Activated naive CD4-positive, alpha-beta T cell treated with anti-CD3 and anti-CD28 coated beads, Interleukin-2, amount 50 U/mL, for 24 hours (primary cell): ENCODE measurements around the gene SFMBT2.
A peak's percentile ranks its signal among the peaks of the same experiment; 100 is the strongest.

Experiments used
- H3K27ac Mint-ChIP-seq: one replicate; pipeline ENCODE4 v1.8.0; 2021; ENCODE audit warnings: mild to moderate bottlenecking, mixed read lengths
- H3K27me3 Mint-ChIP-seq: one replicate; pipeline ENCODE4 v1.8.0; 2021; ENCODE audit warnings: mixed read lengths
- H3K36me3 Mint-ChIP-seq: one replicate; pipeline ENCODE4 v1.8.0; 2021; ENCODE audit warnings: mixed read lengths
- H3K4me1 Mint-ChIP-seq: one replicate; pipeline ENCODE4 v1.8.0; 2021; ENCODE audit warnings: mixed read lengths
- H3K4me3 Mint-ChIP-seq: one replicate; pipeline ENCODE4 v1.8.0; 2021; ENCODE audit warnings: mild to moderate bottlenecking, mixed read lengths
- H3K9me3 Mint-ChIP-seq: one replicate; pipeline ENCODE4 v1.8.0; 2021; ENCODE audit warnings: mixed read lengths

Gene SFMBT2

GRCh38 chr10:7296648-7297047, 114.2 kb downstream of the SFMBT2 start:
- peaks cover 14% of the 10 kb centered on the region for H3K36me3 Mint-ChIP-seq
- no peak overlapping the region for H3K27ac Mint-ChIP-seq
- H3K4me1 Mint-ChIP-seq: peaks cover 92% of the 10 kb centered on the region
- H3K4me3 Mint-ChIP-seq: no peak overlapping the region
- no peaks in the 10 kb centered on the region for H3K9me3 Mint-ChIP-seq
- H3K27me3 Mint-ChIP-seq: no peaks in the 10 kb centered on the region

- peaks cover 92% of the 10 kb centered on the region for H3K4me1 Mint-ChIP-seq
- no peaks in the 10 kb centered on the region for H3K9me3 Mint-ChIP-seq
- H3K27ac Mint-ChIP-seq: peak overlapping the region; percentile 26
- no peak overlapping the region for H3K4me3 Mint-ChIP-seq
- no peaks in the 10 kb centered on the region for H3K27me3 Mint-ChIP-seq
- H3K36me3 Mint-ChIP-seq: peaks cover 17% of the 10 kb centered on the region
Measured at GRCh38 chr10:7296076-7296475, 114.8 kb downstream of the SFMBT2 start.

GRCh38 chr10:7293378-7293920, 117.4 kb downstream of the SFMBT2 start:
- Mint-ChIP-seq H3K27me3 (no peaks in the 10 kb centered on the region), H3K9me3 (no peaks in the 10 kb centered on the region), H3K27ac (peak overlapping the region; percentile 36), H3K36me3 (peaks cover 10% of the 10 kb centered on the region), H3K4me3 (no peak overlapping the region), H3K4me1 (peaks cover 90% of the 10 kb centered on the region)

GRCh38 chr10:7291487-7292270, 119.2 kb downstream of the SFMBT2 start:
- Mint-ChIP-seq H3K27me3 (no peaks in the 10 kb centered on the region), H3K9me3 (no peaks in the 10 kb centered on the region), H3K4me3 (no peak overlapping the region), H3K36me3 (peaks cover 7% of the 10 kb centered on the region), H3K4me1 (peaks cover 82% of the 10 kb centered on the region), H3K27ac (peak overlapping the region; percentile 79)

- H3K9me3 Mint-ChIP-seq: no peaks in the 10 kb centered on the region
- peaks cover 65% of the 10 kb centered on the region for H3K4me1 Mint-ChIP-seq
- no peak overlapping the region for H3K4me3 Mint-ChIP-seq
- no peaks in the 10 kb centered on the region for H3K27me3 Mint-ChIP-seq
- peaks cover 18% of the 10 kb centered on the region for H3K36me3 Mint-ChIP-seq
- H3K27ac Mint-ChIP-seq: peak overlapping the region; percentile 24
Measured at GRCh38 chr10:7288060-7288690, 122.7 kb downstream of the SFMBT2 start.

GRCh38 chr10:7287377-7287776, 123.5 kb downstream of the SFMBT2 start:
- peaks cover 18% of the 10 kb centered on the region for H3K36me3 Mint-ChIP-seq
- H3K27me3 Mint-ChIP-seq: no peaks in the 10 kb centered on the region
- no peaks in the 10 kb centered on the region for H3K9me3 Mint-ChIP-seq
- no peak overlapping the region for H3K27ac Mint-ChIP-seq
- H3K4me1 Mint-ChIP-seq: peaks cover 65% of the 10 kb centered on the region
- no peak overlapping the region for H3K4me3 Mint-ChIP-seq

- Mint-ChIP-seq H3K4me1 (peaks cover 60% of the 10 kb centered on the region), H3K4me3 (no peak overlapping the region), H3K27ac (peak overlapping the region; percentile 56), H3K9me3 (no peaks in the 10 kb centered on the region), H3K27me3 (no peaks in the 10 kb centered on the region), H3K36me3 (peaks cover 17% of the 10 kb centered on the region)
Measured at GRCh38 chr10:7285522-7286322, 125.1 kb downstream of the SFMBT2 start.

GRCh38 chr10:7283246-7283645, 127.6 kb downstream of the SFMBT2 start:
- Mint-ChIP-seq H3K27ac (no peak overlapping the region), H3K4me3 (no peak overlapping the region), H3K27me3 (no peaks in the 10 kb centered on the region), H3K4me1 (peaks cover 64% of the 10 kb centered on the region), H3K9me3 (no peaks in the 10 kb centered on the region), H3K36me3 (peaks cover 24% of the 10 kb centered on the region)

- peaks cover 27% of the 10 kb centered on the region for H3K36me3 Mint-ChIP-seq
- no peaks in the 10 kb centered on the region for H3K9me3 Mint-ChIP-seq
- H3K4me3 Mint-ChIP-seq: no peak overlapping the region
- no peak overlapping the region for H3K27ac Mint-ChIP-seq
- H3K4me1 Mint-ChIP-seq: peaks cover 66% of the 10 kb centered on the region
- H3K27me3 Mint-ChIP-seq: no peaks in the 10 kb centered on the region
Measured at GRCh38 chr10:7282457-7282856, 128.4 kb downstream of the SFMBT2 start.

GRCh38 chr10:7281429-7281828, 129.4 kb downstream of the SFMBT2 start:
- Mint-ChIP-seq H3K27ac (no peak overlapping the region), H3K4me1 (peaks cover 68% of the 10 kb centered on the region), H3K9me3 (no peaks in the 10 kb centered on the region), H3K27me3 (no peaks in the 10 kb centered on the region), H3K4me3 (no peak overlapping the region), H3K36me3 (peaks cover 27% of the 10 kb centered on the region)

- Mint-ChIP-seq H3K27ac (no peak overlapping the region), H3K9me3 (no peaks in the 10 kb centered on the region), H3K4me3 (no peak overlapping the region), H3K4me1 (peaks cover 75% of the 10 kb centered on the region), H3K27me3 (no peaks in the 10 kb centered on the region), H3K36me3 (peaks cover 31% of the 10 kb centered on the region)
Measured at GRCh38 chr10:7279303-7279702, 131.5 kb downstream of the SFMBT2 start.

- peak overlapping the region; percentile 69 for H3K27ac Mint-ChIP-seq
- peak overlapping the region; percentile 27 for H3K4me3 Mint-ChIP-seq
- no peaks in the 10 kb centered on the region for H3K27me3 Mint-ChIP-seq
Measured at GRCh38 chr10:7277867-7278266, 133.0 kb downstream of the SFMBT2 start.

GRCh38 chr10:7277432-7277831, 133.4 kb downstream of the SFMBT2 start:
- Mint-ChIP-seq H3K9me3 (no peaks in the 10 kb centered on the region), H3K36me3 (peaks cover 28% of the 10 kb centered on the region), H3K4me3 (no peak overlapping the region), H3K4me1 (peaks cover 88% of the 10 kb centered on the region), H3K27ac (no peak overlapping the region), H3K27me3 (no peaks in the 10 kb centered on the region)

More at GRCh38 chr10:7277867-7278266, 133.0 kb downstream of the SFMBT2 start:
- peaks cover 28% of the 10 kb centered on the region for H3K36me3 Mint-ChIP-seq
- H3K9me3 Mint-ChIP-seq: no peaks in the 10 kb centered on the region
- H3K4me1 Mint-ChIP-seq: peaks cover 87% of the 10 kb centered on the region

GRCh38 chr10:7275761-7276440, 134.9 kb downstream of the SFMBT2 start:
- no peaks in the 10 kb centered on the region for H3K9me3 Mint-ChIP-seq
- H3K36me3 Mint-ChIP-seq: peaks cover 35% of the 10 kb centered on the region
- peaks cover 90% of the 10 kb centered on the region for H3K4me1 Mint-ChIP-seq
- H3K27ac Mint-ChIP-seq: peak overlapping the region; percentile 84
- peak overlapping the region; percentile 33 for H3K4me3 Mint-ChIP-seq
- no peaks in the 10 kb centered on the region for H3K27me3 Mint-ChIP-seq

GRCh38 chr10:7274293-7274692, 136.5 kb downstream of the SFMBT2 start:
- Mint-ChIP-seq H3K9me3 (no peaks in the 10 kb centered on the region), H3K27ac (peak overlapping the region; percentile 41), H3K4me3 (no peak overlapping the region), H3K36me3 (peaks cover 31% of the 10 kb centered on the region), H3K27me3 (no peaks in the 10 kb centered on the region), H3K4me1 (peaks cover 88% of the 10 kb centered on the region)
